ENCODE data around the gene MLPH. TPM values are rescaled to one million over a fixed set of nuclear protein-coding genes. Genes with fewer than 3 reads are reported as not detected.

MLPH gene
- polyA plus RNA-seq, 3 donors: not detected

DNA sequence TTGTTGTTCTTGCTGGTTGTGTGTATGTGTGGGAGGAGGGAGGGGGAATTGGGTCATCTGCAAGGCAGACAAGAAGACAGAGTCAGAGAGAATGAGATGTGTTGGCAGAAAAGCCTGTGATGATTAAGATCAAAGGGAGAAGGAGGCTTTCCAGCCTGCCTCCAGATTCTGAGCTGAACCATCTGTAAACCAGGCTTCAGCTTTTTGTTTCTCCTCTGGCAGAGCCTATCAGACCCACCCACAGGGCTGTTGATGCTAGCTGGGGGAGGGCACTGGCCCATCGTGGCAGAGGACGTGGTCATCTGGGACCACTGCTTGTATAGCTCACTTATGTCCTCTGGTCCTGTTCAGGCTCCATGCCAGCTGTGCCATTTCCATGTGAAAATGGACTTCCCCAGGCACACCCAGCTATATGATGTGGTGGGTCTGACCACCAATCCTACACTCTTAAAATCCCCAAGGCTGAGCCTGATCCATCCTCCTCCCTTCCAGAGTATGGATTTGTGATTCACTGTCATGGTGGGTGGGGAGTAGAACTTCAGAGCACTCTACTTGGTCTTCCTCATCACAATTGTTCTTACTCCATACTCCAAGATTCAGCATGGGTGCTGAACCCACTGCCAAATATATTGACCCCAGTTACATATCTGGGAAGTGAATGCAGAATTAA, 45.3 kb upstream of the MLPH start:
- Histone ChIP-seq H3K4me2 (replicated peaks; ENCODE audit: extremely low read depth, low read length, poor library complexity, severe bottlenecking) (no peak overlapping the region), H3K36me3 (replicated peaks in 1 of 2; ENCODE audit: control insufficient read depth in 1 of 2, insufficient read depth in 2 of 2, low read length in 2 of 2) (no peaks in the 10 kb centered on the region), H4K20me1 (ENCODE audit: insufficient read depth, low read length) (no peaks in the 10 kb centered on the region), H3K27me3 (ENCODE audit: control insufficient read depth in 2 of 2, insufficient read depth in 2 of 2, low read length in 2 of 2) (no peaks in the 10 kb centered on the region), H3K9me3 (replicated peaks in 1 of 2; ENCODE audit: control insufficient read depth in 1 of 2, insufficient read depth in 1 of 2, low read length in 2 of 2) (no peaks in the 10 kb centered on the region), H2AFZ (ENCODE audit: insufficient read depth, low read depth, low read length, poor library complexity, severe bottlenecking) (no peak overlapping the region), H3K9ac (ENCODE audit: insufficient read depth, low read length, poor library complexity, severe bottlenecking) (no peak overlapping the region), H3K27ac (ENCODE audit: low read depth in 1 of 2, low read length in 2 of 2) (no peak overlapping the region), H3K4me1 (ENCODE audit: control insufficient read depth in 1 of 2, insufficient read depth in 2 of 2, low read length in 2 of 2) (no peaks in the 10 kb centered on the region), H3K4me3 (replicated peaks in 1 of 3; ENCODE audit: low read depth in 2 of 3, low read length in 3 of 3) (no peak overlapping the region), H3K79me2 (ENCODE audit: insufficient read depth, low read length) (no peaks in the 10 kb centered on the region)
- peaks cover 0 to 2% (median 0%) of the 10 kb centered on the region in 7 donors for H3K9me3 Mint-ChIP-seq
- H3K27me3 Mint-ChIP-seq (ENCODE audit: low read depth in 3 of 3): peaks cover 2 to 6% (median 4%) of the 10 kb centered on the region in 3 donors
- 100% methylated on average over 2 of the region's 2 CpGs for WGBS (ENCODE audit: insufficient coverage)
- no peak for DNase-seq
- no peaks in the 10 kb centered on the region for H3K36me3 Mint-ChIP-seq
- H3K27ac Mint-ChIP-seq: peak overlapping the region in 1 of 7 donors; percentile 4
- intact Hi-C loops (cut with micrococcal nuclease): no loop called here
- no peak overlapping the region for H3K4me3 Mint-ChIP-seq
- H3K4me1 Mint-ChIP-seq: peaks cover 2% of the 10 kb centered on the region
- TF ChIP-seq, protein P1, sequence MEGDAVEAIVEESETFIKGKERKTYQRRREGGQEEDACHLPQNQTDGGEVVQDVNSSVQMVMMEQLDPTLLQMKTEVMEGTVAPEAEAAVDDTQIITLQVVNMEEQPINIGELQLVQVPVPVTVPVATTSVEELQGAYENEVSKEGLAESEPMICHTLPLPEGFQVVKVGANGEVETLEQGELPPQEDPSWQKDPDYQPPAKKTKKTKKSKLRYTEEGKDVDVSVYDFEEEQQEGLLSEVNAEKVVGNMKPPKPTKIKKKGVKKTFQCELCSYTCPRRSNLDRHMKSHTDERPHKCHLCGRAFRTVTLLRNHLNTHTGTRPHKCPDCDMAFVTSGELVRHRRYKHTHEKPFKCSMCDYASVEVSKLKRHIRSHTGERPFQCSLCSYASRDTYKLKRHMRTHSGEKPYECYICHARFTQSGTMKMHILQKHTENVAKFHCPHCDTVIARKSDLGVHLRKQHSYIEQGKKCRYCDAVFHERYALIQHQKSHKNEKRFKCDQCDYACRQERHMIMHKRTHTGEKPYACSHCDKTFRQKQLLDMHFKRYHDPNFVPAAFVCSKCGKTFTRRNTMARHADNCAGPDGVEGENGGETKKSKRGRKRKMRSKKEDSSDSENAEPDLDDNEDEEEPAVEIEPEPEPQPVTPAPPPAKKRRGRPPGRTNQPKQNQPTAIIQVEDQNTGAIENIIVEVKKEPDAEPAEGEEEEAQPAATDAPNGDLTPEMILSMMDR (IDR thresholded peaks at IDR 0.05): no peak

DNA sequence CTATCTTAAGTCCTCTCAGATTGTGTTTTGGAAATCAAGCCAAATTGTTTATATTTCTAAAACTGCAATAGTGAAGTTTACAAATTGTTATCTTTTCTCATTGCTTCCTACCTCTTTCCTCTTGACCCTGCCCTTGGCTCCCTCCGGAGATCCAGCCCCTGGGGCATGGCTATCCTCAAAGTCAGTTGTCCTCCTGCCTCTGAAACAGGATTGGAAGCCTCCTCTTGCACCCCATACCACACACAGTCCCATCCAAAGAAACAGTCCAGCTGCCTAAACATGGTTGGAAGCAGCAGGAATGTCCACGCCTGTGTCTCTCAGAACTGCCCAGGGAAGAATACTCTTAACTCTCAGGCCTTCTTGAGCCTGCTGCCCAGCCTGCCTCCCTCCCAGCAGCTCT, 43.0 kb upstream of the MLPH start:
- Histone ChIP-seq H3K4me1 (ENCODE audit: control insufficient read depth in 1 of 2, insufficient read depth in 2 of 2, low read length in 2 of 2) (no peaks in the 10 kb centered on the region), H4K20me1 (ENCODE audit: insufficient read depth, low read length) (no peaks in the 10 kb centered on the region), H3K36me3 (replicated peaks in 1 of 2; ENCODE audit: control insufficient read depth in 1 of 2, insufficient read depth in 2 of 2, low read length in 2 of 2) (no peaks in the 10 kb centered on the region), H3K4me2 (replicated peaks; ENCODE audit: extremely low read depth, low read length, poor library complexity, severe bottlenecking) (no peak overlapping the region), H3K79me2 (ENCODE audit: insufficient read depth, low read length) (no peaks in the 10 kb centered on the region), H3K9ac (ENCODE audit: insufficient read depth, low read length, poor library complexity, severe bottlenecking) (no peak overlapping the region), H3K27ac (ENCODE audit: low read depth in 1 of 2, low read length in 2 of 2) (no peak overlapping the region), H3K9me3 (replicated peaks in 1 of 2; ENCODE audit: control insufficient read depth in 1 of 2, insufficient read depth in 1 of 2, low read length in 2 of 2) (no peaks in the 10 kb centered on the region), H3K27me3 (ENCODE audit: control insufficient read depth in 2 of 2, insufficient read depth in 2 of 2, low read length in 2 of 2) (no peaks in the 10 kb centered on the region), H2AFZ (ENCODE audit: insufficient read depth, low read depth, low read length, poor library complexity, severe bottlenecking) (no peak overlapping the region), H3K4me3 (replicated peaks in 1 of 3; ENCODE audit: low read depth in 2 of 3, low read length in 3 of 3) (no peak overlapping the region)
- peaks cover 3 to 6% (median 6%) of the 10 kb centered on the region in 3 donors for H3K27me3 Mint-ChIP-seq (ENCODE audit: low read depth in 3 of 3)
- TF ChIP-seq, protein P1 (IDR thresholded peaks at IDR 0.05): no peak
- H3K9me3 Mint-ChIP-seq: peaks cover 0 to 2% (median 0%) of the 10 kb centered on the region in 7 donors
- H3K36me3 Mint-ChIP-seq: no peaks in the 10 kb centered on the region
- H3K4me1 Mint-ChIP-seq: peaks cover 1% of the 10 kb centered on the region
- no peak overlapping the region for H3K27ac Mint-ChIP-seq
- intact Hi-C loops (cut with micrococcal nuclease): no loop called here
- no peak overlapping the region for H3K4me3 Mint-ChIP-seq
- no peak for DNase-seq
- WGBS (ENCODE audit: insufficient coverage): 96% methylated on average over 2 of the region's 2 CpGs

All from CD14-positive monocyte (primary cell).